Ovary (tissue), 3 donors: ENCODE measurements around the gene RHBDD2.

Experiments
- CTCF ChIP-seq, 3 donors: fragments of 450-650 bp in 2 of 3; fragments of 200-600 bp in 1 of 3; IDR thresholded peaks; one replicate each; pipeline versions ENCODE4 v1.5.1 to v1.8.0; 2016 to 2022; ENCODE audit warnings: antibody characterized with exemption in 3 of 3, mild to moderate bottlenecking in 1 of 3
- EP300 ChIP-seq: sonication (generic); formaldehyde crosslinking; IDR thresholded peaks from one replicate; pipeline ENCODE4 v1.6.1; 2017; ENCODE audit warnings: antibody characterized with exemption
- POLR2A ChIP-seq: fragments of 450-650 bp; IDR thresholded peaks from one replicate; pipeline ENCODE4 v1.6.1; 2017; ENCODE audit warnings: antibody characterized with exemption, mild to moderate bottlenecking, moderate library complexity
- donor health status: DM: no; HTN: no; CAD: no.

GRCh38 chr7:75876126-75876881 is 2.5 kb upstream of the RHBDD2 start:
- no peak for TF ChIP-seq POLR2A
- TF ChIP-seq CTCF (IDR thresholded peaks at IDR 0.05) = no peak
- no peak for TF ChIP-seq EP300
